H9 (cell line): ENCODE measurements around the gene TBC1D24. TPM values are rescaled to one million over a fixed set of nuclear protein-coding genes. Genes with fewer than 3 reads are reported as not detected.

Source experiments
- DNase-seq: peaks from one replicate; pipeline ENCODE4 v3.0.0-alpha.2; 2017
- H2AFZ ChIP-seq: one replicate; pipeline ENCODE4 v1.6.1; 2013; ENCODE audit warnings: mild to moderate bottlenecking, low read length, control low read depth, moderate library complexity
- H2AK5ac ChIP-seq: 2 replicates; pipeline ENCODE4 v1.6.1; 2013; ENCODE audit warnings: low read length, control low read depth, mixed read lengths; ENCODE audit not compliant: insufficient read length
- H2BK120ac ChIP-seq: one replicate; pipeline ENCODE4 v1.6.1; 2013; ENCODE audit warnings: low read depth, mild to moderate bottlenecking, low read length, control low read depth, inconsistent platforms; ENCODE audit not compliant: poor library complexity, severe bottlenecking
- H2BK12ac ChIP-seq: 2 replicates; pipeline ENCODE4 v1.6.1; 2013; ENCODE audit warnings: low read length, control low read depth, mixed read lengths, low read depth; ENCODE audit not compliant: insufficient read length
- H2BK15ac ChIP-seq: 2 replicates; pipeline ENCODE4 v1.6.1; 2013; ENCODE audit warnings: low read depth, low read length, control low read depth
- H2BK20ac ChIP-seq: one replicate; pipeline ENCODE4 v1.6.1; 2013; ENCODE audit warnings: low read depth, mild to moderate bottlenecking, low read length, control low read depth, inconsistent platforms; ENCODE audit not compliant: poor library complexity, severe bottlenecking
- H2BK5ac ChIP-seq: 2 replicates; pipeline ENCODE4 v1.6.1; 2013; ENCODE audit warnings: low read length, control low read depth, mixed read lengths; ENCODE audit not compliant: insufficient read length
- H3K14ac ChIP-seq: 2 replicates; pipeline ENCODE4 v1.6.1; 2013; ENCODE audit warnings: low read length, control low read depth; ENCODE audit not compliant: insufficient read depth
- H3K18ac ChIP-seq: 2 replicates; pipeline ENCODE4 v1.6.1; 2013; ENCODE audit warnings: low read depth, mild to moderate bottlenecking, mixed read lengths, low read length, control low read depth; ENCODE audit not compliant: insufficient read length
- H3K23ac ChIP-seq: 2 replicates; pipeline ENCODE4 v1.6.1; 2013; ENCODE audit warnings: low read length, control low read depth, mixed read lengths, low read depth; ENCODE audit not compliant: insufficient read length
- H3K23me2 ChIP-seq: 2 replicates; pipeline ENCODE4 v1.6.1; 2013; ENCODE audit warnings: low read depth, mild to moderate bottlenecking, mixed read lengths, low read length, control low read depth; ENCODE audit not compliant: insufficient read length, poor library complexity, severe bottlenecking
- H3K27ac ChIP-seq: 2 replicates; pipeline ENCODE4 v1.5.1; 2013; ENCODE audit warnings: low read length, control low read depth, mixed read lengths, low read depth; ENCODE audit not compliant: insufficient read length
- H3K27me3 ChIP-seq: 2 replicates; pipeline ENCODE4 v1.6.1; 2013; ENCODE audit warnings: low read length, control low read depth, inconsistent platforms; ENCODE audit not compliant: insufficient read depth
- H3K4ac ChIP-seq: 2 replicates; pipeline ENCODE4 v1.6.1; 2013; ENCODE audit warnings: low read depth, mild to moderate bottlenecking, control low read depth, inconsistent platforms, low read length, moderate library complexity
- H3K4me1 ChIP-seq: 2 replicates; pipeline ENCODE4 v1.6.1; 2013; ENCODE audit warnings: low read length, control low read depth, inconsistent platforms; ENCODE audit not compliant: insufficient read depth
- H3K4me2 ChIP-seq: 2 replicates; pipeline ENCODE4 v1.6.1; 2013; ENCODE audit warnings: low read length, control low read depth, mixed read lengths; ENCODE audit not compliant: insufficient read length, insufficient read depth
- H3K56ac ChIP-seq: 2 replicates; pipeline ENCODE4 v1.6.1; 2013; ENCODE audit warnings: low read depth, mild to moderate bottlenecking, mixed read lengths, low read length, control low read depth; ENCODE audit not compliant: insufficient read length
- H3K79me1 ChIP-seq: 2 replicates; pipeline ENCODE4 v1.6.1; 2013; ENCODE audit warnings: low read depth, mild to moderate bottlenecking, moderate library complexity, low read length, control low read depth, inconsistent platforms; ENCODE audit not compliant: insufficient read depth, poor library complexity, severe bottlenecking
- H3K79me2 ChIP-seq: 2 replicates; pipeline ENCODE4 v1.6.1; 2013; ENCODE audit warnings: low read length, control low read depth, inconsistent platforms; ENCODE audit not compliant: insufficient read depth
- H3K9ac ChIP-seq: 2 replicates; pipeline ENCODE4 v1.6.1; 2013; ENCODE audit warnings: low read length, control low read depth, mixed read lengths; ENCODE audit not compliant: insufficient read length; ENCODE audit errors: extremely low read depth
- H3K9me3 ChIP-seq: one replicate; pipeline ENCODE4 v1.6.1; 2013; ENCODE audit warnings: low read depth, low read length, inconsistent platforms; ENCODE audit not compliant: control insufficient read depth
- H3T11ph ChIP-seq: one replicate; pipeline ENCODE4 v1.6.1; 2013; ENCODE audit warnings: mild to moderate bottlenecking, low read length, control low read depth, inconsistent platforms
- H4K20me1 ChIP-seq: one replicate; pipeline ENCODE4 v1.6.1; 2013; ENCODE audit not compliant: control insufficient read depth, insufficient read length, insufficient read depth
- H4K5ac ChIP-seq: 2 replicates; pipeline ENCODE4 v1.6.1; 2013; ENCODE audit warnings: low read depth, mild to moderate bottlenecking, mixed read lengths, low read length, control low read depth; ENCODE audit not compliant: insufficient read length
- H4K8ac ChIP-seq: replicated peaks from 2 replicates; pipeline ENCODE4 v1.6.1; 2013; ENCODE audit warnings: low read length, control low read depth, mixed read lengths, low read depth; ENCODE audit not compliant: insufficient read length
- H4K91ac ChIP-seq: 2 replicates; pipeline ENCODE4 v1.6.1; 2013; ENCODE audit warnings: low read depth, mild to moderate bottlenecking, moderate library complexity, mixed read lengths, low read length, control low read depth; ENCODE audit not compliant: insufficient read length
- H3K27ac Mint-ChIP-seq, 3 experiments: 2 replicates in 2 of 3; 3 replicates in 1 of 3; pipeline ENCODE4 v1.8.0; 2020 to 2021; ENCODE audit warnings: mixed read lengths in 3 of 3, mild to moderate bottlenecking in 1 of 3, moderate library complexity in 1 of 3
- H3K27me3 Mint-ChIP-seq: 2 replicates; pipeline ENCODE4 v1.8.0; 2021; ENCODE audit warnings: low read depth, mild to moderate bottlenecking, moderate library complexity, mixed read lengths
- H3K36me3 Mint-ChIP-seq, 3 experiments: 2 replicates in 2 of 3; 3 replicates in 1 of 3; pipeline ENCODE4 v1.8.0; 2020 to 2021; ENCODE audit warnings: low read depth in 3 of 3, mixed read lengths in 3 of 3; ENCODE audit not compliant: insufficient read depth in 1 of 3
- H3K4me1 Mint-ChIP-seq, 2 experiments: 2 replicates each; pipeline ENCODE4 v1.8.0; 2020; ENCODE audit warnings: mixed read lengths in 2 of 2
- H3K4me3 Mint-ChIP-seq, 2 experiments: 2 replicates in 1 of 2; 3 replicates in 1 of 2; pipeline ENCODE4 v1.8.0; 2020 to 2021; ENCODE audit warnings: mild to moderate bottlenecking in 2 of 2, mixed read lengths in 2 of 2, moderate library complexity in 1 of 2
- H3K9me3 Mint-ChIP-seq, 2 experiments: 2 replicates in 1 of 2; 3 replicates in 1 of 2; pipeline ENCODE4 v1.8.0; 2020; ENCODE audit warnings: mild to moderate bottlenecking in 2 of 2, mixed read lengths in 2 of 2, moderate library complexity in 1 of 2
- WGBS: extraction: QIAGEN DNeasy Blood & Tissue Kit; methylation state at CpG from one replicate; pipeline ENCODE4 v1.1.7; 2013; ENCODE audit warnings: missing lambda C conversion rate, low lambda C conversion rate, mixed read lengths; ENCODE audit not compliant: insufficient read length; ENCODE audit errors: extremely low coverage; 5-methylcytosine and 5-hydroxymethylcytosine counted together
- total RNA-seq: library from RNA; stranded (reverse); gene quantifications from 2 replicates; pipeline ENCODE4 v1.2.1, GENCODE V29; 2021
- TF ChIP-seq, protein P1 (sequence below): fragments of 200-600 bp; sonication (generic); conservative IDR thresholded peaks from 3 replicates; pipeline ENCODE4 v1.8.0; 2021; ENCODE audit warnings: antibody characterized with exemption, mild to moderate bottlenecking

The TBC1D24 gene
- total RNA-seq, 1 experiment from 2014 or later: 19.0 TPM

DNA sequence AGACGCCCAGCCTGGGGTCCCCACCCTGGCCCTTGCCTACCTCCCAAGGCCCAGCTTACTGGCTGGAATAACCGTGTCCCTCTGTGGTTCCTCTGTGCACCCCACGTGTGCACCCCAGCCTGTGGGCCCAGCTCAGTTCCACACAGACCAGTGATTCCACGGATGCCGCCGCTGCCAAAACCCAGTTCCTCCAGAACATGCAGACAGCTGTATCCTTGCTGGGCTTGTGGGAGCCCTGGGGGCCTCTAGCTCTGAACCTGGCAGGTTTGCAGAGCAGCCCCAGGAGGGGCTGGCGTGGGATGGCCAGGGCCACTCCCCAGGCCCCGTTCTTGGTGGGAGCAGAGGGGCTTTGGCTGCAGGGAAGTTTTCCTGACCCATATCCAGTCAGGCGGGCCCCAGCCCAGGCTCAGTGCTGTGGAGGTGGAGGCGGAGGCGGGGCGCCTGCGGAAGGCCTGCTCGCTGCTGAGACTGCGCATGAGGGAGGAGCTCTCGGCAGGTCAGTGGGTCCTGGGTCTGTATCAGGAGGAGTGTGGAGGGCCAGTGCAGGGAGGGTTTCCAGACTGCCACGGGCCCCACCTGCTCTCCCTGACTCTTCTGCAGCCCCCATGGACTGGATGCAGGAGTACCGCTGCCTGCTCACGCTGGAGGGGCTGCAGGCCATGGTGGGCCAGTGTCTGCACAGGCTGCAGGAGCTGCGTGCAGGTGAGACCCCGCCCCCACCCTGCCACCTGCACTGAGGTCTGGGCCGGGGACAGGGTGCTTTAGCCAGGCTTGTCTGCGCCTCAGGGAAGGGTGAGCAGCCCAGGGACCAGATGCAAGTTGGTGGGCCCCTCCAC lies 12.7 kb upstream of the TBC1D24 start:
- H3K23ac ChIP-seq: no peak overlapping the region
- Mint-ChIP-seq H3K9me3 (no peaks in the 10 kb centered on the region), H3K27ac (no peak overlapping the region), H3K27me3 (no peaks in the 10 kb centered on the region; the same call in 1 of the 2 replicates), H3K36me3 (peaks cover 9 to 34% (median 25%) of the 10 kb centered on the region in 3 experiments; a peak in 6 of 7 replicates), H3K4me3 (peak overlapping the region in 1 of 2 experiments; percentile 19; a peak in 1 of 5 replicates), H3K4me1 (peaks cover 11 to 22% of the 10 kb centered on the region in 2 experiments)
- no peak overlapping the region for H3T11ph ChIP-seq
- H3K56ac ChIP-seq: no peak overlapping the region
- H2BK20ac ChIP-seq: no peak overlapping the region
- no peak overlapping the region for H2BK120ac ChIP-seq
- H3K27ac ChIP-seq: no peak overlapping the region
- 0 out of 2 replicates have a peak, but pooled peaks cover 2% of the 10 kb centered on the region for H3K79me2 ChIP-seq
- TF ChIP-seq, protein P1, sequence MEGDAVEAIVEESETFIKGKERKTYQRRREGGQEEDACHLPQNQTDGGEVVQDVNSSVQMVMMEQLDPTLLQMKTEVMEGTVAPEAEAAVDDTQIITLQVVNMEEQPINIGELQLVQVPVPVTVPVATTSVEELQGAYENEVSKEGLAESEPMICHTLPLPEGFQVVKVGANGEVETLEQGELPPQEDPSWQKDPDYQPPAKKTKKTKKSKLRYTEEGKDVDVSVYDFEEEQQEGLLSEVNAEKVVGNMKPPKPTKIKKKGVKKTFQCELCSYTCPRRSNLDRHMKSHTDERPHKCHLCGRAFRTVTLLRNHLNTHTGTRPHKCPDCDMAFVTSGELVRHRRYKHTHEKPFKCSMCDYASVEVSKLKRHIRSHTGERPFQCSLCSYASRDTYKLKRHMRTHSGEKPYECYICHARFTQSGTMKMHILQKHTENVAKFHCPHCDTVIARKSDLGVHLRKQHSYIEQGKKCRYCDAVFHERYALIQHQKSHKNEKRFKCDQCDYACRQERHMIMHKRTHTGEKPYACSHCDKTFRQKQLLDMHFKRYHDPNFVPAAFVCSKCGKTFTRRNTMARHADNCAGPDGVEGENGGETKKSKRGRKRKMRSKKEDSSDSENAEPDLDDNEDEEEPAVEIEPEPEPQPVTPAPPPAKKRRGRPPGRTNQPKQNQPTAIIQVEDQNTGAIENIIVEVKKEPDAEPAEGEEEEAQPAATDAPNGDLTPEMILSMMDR: no peak
- no peak overlapping the region for H3K18ac ChIP-seq
- no peak overlapping the region for H3K4me2 ChIP-seq
- H3K4ac ChIP-seq: no peak overlapping the region
- no peak overlapping the region; the same call in 1 of the 2 replicates for H3K14ac ChIP-seq
- H3K4me1 ChIP-seq: peaks cover 2% of the 10 kb centered on the region; the same call in 1 of the 2 replicates
- no peak overlapping the region for H4K5ac ChIP-seq
- H2BK5ac ChIP-seq: no peak overlapping the region
- no peak overlapping the region for H2BK12ac ChIP-seq
- no peak overlapping the region for H2AK5ac ChIP-seq
- H3K9me3 ChIP-seq: no peaks in the 10 kb centered on the region
- no peak overlapping the region for H2AFZ ChIP-seq
- peaks cover 7% of the 10 kb centered on the region for H3K79me1 ChIP-seq
- H3K27me3 ChIP-seq: no peaks in the 10 kb centered on the region
- no peak overlapping the region for H4K8ac ChIP-seq
- no peak overlapping the region for H2BK15ac ChIP-seq
- no peak overlapping the region for H4K91ac ChIP-seq
- no CpG with 5 or more reads among the region's 23 CpGs for WGBS
- H4K20me1 ChIP-seq: no peaks in the 10 kb centered on the region
- peaks cover 11% of the 10 kb centered on the region for H3K23me2 ChIP-seq
- no peak overlapping the region for H3K9ac ChIP-seq
- DNase-seq: no peak
